ENCODE data around the gene PLPP4.
"Not testable (repeated sequence)": the region's sequence is repeated elsewhere in the genome, so short reads cannot be mapped to it uniquely, and the experiment has no call there.

The PLPP4 gene

DNA sequence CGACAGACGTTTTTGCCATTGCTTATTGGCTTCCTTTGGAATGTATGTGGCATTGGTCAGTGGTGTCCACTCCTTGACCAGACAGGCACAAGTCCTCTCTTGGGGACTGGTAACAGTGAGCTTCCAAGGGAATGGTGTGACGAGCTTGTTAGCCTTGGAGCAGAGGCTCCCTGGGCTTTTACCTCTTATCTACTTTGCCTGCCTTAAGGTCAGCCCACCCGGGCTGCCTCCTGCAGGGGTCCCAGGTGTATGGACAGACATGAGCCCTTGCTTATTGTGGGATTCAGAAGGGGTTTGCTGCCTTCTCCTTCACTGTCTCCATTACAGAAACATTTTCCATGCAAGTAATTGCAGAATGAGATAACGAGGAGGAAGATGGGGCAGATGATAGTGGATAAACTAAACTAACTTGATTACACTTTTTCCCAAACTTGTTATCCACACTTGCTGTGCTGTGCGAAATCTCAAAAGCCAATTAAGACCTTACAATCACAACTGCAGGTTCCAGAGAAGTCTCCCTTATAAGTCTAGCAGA is 29.7 kb downstream of the PLPP4 start:
- DNase-seq (ENCODE audit: low read depth in 2 of 2) = no peak

DNA sequence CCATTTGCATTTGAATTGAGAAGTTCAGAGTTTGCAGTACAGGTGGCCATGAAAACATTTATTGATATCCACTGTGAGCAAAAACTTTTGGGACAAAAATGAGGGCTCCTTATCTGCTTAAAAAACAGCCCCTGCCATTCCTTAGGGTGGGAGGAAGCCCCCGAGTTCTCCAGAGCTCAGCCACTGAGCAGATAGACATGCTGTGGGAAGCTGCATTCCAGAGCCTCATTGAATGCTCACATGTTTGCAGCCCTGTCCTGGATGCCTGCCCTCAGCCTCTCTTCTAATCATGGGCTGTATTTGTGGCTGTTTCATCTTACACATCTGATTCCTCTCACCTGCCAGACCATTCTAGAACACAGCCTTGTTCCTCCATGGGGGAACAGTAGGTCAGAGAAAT is 33.3 kb downstream of the PLPP4 start:
- DNase-seq (ENCODE audit: low read depth in 2 of 2) = no peak

DNA sequence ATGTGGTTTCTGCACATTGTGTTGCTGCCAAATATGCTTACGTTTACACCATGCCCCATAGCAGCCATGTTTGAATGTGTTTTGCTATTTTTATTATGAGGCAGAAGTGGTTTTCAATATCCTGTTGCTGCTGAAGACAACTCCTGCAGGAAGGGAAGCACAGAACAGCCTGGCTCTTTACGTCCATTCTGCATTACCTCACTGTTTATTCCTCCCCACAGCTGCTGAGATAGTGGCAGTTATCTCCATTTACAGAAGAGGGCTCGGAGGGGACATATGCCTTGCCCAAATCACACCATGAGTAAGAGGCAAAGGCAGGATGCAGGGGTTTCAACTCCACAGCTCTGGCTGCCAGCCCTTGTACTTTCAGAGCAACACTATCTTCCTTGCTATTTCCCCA is 35.3 kb downstream of the PLPP4 start:
- DNase-seq (ENCODE audit: low read depth in 2 of 2) = no peak

DNA sequence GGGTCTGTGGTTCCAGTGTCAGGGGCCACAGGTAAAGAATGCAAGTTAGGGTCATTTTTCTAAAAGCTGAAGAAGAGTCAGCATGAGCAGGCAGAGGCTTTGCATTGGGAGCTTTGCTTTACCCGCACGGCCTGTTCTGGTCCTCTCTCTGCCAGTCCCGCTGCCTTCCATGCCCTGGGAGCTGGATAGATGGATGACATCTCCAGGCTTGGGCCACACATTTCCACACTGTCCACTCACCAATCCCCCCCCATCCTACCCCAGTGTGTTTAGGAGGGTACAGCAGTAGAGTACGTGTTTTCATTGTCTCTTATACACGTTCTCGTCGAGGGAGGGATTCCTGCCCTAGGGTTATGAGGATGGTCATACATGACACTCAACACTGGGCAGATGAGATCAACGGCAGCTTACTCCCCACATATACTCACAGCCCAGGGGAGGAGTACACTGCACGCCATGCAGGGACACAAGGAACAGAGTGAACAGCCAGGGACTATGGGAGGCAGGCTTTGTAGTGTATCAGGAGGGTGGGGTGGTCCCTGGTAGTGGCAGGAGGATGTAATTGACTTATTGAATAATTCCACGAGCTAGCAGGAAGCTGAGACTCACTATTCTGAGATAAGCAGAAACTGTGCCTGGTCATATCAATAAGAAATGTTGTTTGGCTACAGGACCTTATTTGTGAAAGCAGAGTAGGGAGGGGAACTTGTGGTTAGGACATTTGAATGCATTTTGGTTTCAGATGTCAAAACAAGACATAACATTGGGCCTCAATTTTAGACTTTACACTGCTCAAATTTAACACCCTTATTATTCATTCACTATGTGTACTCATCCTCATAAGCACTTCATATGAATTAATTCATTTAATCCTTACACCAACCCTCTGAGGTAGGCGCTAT is 36.6 kb downstream of the PLPP4 start:
- DNase-seq (ENCODE audit: low read depth in 2 of 2) = no peak

DNA sequence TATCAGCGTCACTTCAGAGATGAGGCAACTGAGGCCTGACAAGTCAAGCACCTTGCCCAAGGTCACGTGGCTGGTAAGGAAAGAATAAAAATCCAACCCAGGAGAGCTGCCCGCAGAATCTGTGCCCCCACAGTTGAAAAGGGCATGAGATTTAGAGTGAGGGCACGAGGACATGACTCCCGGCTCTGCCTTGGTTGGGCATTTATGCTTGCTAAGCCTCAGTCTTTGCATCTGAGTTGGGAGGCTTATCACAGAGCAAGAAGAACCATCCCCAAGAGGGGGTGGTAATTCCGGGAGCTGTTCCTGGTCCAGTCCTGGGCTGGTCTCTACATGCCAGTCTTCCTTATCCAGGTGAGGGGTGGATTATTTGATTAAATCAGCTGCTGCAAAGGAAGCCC is 37.3 kb downstream of the PLPP4 start:
- no peak for DNase-seq (ENCODE audit: low read depth in 2 of 2)

DNA sequence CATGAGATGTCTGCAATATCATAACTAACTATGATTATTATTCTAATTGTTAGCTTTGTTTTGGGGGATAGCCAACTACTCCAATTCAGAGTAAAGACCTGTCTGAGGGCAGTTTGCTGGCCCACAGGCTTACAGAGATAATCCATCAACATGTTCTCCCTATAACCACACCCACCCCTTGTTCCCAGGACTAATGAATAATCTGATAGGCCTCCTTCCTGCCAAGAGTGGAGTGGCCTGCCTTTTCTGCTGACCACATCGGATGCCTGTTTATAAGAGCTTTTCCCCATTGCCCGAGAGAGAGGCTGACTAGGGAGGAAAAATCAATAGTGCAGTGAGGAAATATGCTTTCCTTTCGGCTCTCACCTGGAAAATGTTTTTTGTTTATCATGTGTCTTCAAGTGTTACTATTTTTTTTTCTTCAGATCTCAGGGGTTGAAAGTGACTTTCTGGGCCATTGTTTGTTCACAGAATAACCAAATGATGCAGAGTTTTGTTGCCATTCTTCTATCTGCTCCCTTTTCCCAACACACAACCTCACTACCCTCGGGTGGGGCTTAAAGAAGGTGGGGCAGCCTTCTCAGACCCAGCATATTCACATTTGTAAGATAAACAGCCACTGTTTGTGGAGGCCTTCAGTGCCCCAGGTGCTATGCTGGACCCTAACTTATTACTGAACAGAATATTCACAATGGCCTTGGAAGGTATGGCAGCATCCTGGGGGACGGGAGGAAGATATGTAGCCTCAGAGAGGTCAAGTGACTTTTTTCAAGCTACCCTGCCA is 38.4 kb downstream of the PLPP4 start:
- no peak for DNase-seq (ENCODE audit: low read depth in 2 of 2)

DNA sequence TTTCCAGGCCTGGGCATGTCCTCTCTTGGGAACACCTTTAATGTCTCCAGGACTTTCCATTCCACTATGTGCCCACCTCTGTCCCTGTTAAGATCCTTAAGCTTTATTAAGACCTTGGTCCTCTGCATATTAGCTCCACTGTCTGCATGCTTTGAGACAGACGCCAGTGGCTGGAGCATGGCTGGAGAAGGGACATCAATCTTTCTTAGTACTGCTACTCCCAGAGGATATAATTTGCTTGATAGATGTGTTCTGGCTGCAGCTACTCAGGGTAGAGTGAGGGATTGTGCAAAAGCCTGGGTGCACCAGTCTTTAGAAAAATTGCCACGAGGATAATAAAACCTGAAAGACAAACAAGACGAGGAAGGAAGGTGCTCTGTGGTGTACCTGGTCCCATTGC is 42.9 kb downstream of the PLPP4 start:
- DNase-seq (ENCODE audit: low read depth in 2 of 2) = no peak

DNA sequence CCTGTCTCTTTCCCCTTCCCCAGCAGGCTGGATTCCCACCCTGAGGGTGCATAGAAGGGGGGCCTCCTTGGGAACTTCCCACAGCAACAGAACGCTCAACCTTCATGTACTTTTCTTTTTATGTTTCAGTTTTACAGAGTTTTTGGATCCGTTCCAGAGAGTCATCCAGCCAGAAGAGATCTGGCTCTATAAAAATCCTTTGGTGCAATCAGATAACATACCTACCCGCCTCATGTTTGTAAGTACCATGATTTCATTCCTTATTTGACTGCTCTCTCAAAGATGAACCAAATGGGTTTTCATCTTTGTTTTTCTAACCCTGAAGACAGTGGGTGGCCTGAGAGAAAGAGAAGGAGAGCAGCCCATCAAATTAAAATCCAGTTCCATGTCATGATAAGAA is 46.7 kb downstream of the PLPP4 start:
- DNase-seq (ENCODE audit: low read depth in 2 of 2) = no peak

DNA sequence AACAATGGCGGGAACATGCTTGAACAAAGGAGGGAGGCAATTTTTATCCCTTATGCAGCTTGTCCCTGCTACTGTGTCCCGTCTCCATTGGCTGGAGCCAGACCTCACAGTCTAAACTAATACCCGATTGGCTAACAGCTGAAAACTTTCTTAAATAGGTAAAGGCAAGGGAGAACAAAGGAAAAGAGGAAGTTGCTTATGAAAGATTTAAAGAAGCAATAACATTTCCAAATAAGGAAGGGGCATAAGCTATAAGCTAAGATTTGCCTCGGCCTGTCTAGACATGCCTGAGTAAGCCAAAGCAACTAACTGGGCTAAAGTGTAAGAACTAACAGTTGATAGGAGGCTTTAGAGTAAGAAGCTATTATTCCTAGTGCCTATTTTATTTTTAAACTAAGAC is 47.2 kb downstream of the PLPP4 start:
- not testable (repeated sequence) for DNase-seq (ENCODE audit: low read depth in 2 of 2)

DNA sequence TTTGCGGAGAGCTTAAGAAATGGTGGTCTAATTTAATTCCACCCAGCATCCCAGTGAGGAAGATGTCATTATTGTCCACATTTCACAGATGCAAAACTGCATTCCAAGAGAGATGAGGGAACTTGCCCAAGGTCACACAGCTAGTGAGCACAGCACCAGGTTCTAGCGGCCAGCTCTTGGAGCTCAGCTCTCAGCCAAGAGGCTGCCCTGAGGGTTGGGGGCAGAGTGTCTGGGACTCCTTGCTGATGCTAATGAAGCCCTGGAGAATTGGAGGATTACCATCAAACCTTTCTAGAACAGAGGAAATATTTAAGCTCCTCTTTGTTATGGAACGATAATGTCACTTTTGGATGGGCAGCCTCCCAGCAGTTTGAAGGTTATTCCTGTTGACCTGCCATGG is 48.0 kb downstream of the PLPP4 start:
- no peak for DNase-seq (ENCODE audit: low read depth in 2 of 2)

DNA sequence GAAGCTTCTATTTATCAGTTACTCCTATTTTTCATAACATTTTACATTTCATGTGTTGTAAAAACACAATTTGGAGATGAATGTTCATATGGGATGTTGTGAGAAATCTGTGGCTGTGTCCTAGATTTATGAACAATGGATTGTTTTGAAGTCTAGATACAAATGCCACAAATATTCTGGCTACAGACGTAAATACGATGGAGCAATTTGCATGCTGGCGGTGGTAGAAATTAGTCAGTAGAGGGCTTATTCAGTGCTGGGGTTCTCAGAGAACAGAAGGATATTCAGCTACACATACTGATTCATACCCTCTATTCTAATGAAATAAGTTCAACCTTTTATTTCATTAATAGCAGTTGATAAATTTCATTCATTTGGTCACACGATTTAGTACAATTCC is 48.8 kb downstream of the PLPP4 start:
- DNase-seq (ENCODE audit: low read depth in 2 of 2) = no peak

DNA sequence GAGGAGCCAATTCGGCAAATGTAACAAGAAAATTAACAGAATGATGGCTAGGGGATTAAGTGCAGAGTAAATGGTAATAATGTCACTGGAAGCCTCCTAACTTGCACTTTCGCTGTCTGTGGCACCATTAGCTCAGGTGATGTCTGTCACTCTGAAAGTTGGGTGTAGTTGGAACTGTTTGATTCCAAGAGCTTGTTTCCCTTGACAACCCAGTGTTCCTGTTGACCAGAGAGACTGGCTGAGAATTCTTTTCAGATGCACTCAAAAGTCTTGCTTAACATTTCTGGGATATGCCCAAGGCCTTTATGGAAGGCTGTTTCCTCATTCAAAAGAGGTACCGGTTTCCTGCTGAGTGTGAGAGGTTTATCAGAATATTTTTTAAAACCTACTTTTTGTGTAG is 49.6 kb downstream of the PLPP4 start:
- DNase-seq (ENCODE audit: low read depth in 2 of 2) = no peak

DNA sequence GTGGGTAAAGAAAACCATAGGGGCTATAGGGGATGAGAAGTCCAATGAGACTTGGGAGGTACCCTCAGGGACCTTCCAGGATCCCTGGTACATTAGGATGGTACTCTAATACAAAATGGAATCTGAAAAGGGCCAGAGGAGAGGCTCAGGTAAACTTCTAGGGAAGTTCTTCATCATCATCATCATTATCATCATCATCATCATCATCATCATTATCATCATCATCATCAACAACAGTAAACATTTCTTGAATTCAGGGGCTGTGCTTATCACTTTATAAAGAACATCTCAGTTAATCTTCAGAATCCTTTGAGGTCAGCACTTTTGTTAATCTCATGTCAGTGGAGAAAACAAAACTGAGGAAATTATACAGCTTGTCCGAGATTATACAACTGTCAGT is 50.1 kb downstream of the PLPP4 start:
- no peak for DNase-seq (ENCODE audit: low read depth in 2 of 2)

DNA sequence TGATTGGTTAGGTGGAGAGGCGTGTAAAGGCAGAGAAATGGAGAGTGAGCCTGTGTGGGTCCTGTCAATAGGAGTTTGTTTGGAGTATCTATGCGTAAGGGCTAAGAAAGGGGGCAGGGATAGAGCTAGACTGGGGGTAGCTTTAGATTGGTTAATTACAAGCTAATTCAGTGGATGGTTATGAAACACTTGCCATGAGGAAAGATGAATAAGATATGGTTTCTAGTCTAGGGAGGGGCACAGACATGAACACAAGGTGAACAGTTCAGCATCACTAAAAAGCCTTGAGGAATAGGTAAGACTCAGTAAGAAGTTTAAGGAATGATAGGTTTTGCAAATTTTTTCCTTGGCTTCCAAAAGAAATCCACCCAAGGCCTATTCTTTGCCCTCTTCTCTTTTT is 50.6 kb downstream of the PLPP4 start:
- DNase-seq (ENCODE audit: low read depth in 2 of 2) = no peak

DNA sequence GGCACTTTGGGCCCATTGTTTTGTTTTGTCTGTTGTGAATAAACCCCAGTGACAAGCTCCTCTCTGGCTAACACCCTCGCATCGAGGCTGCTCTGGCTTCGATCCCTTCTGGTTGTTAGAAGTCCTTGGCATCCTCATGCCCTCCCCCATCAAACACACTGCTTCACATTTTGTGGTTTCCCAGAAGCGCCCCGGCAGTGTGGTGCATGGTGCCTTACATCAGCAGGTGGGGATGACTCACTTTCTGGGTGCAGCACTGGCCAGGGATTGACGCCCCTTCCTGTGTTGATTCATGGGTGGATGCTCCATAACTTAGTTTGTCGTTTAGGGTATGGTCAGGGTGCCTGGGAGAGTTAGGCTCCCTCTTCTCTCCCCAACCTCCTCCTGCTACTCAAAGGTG is 51.4 kb downstream of the PLPP4 start:
- no peak for DNase-seq (ENCODE audit: low read depth in 2 of 2)

DNA sequence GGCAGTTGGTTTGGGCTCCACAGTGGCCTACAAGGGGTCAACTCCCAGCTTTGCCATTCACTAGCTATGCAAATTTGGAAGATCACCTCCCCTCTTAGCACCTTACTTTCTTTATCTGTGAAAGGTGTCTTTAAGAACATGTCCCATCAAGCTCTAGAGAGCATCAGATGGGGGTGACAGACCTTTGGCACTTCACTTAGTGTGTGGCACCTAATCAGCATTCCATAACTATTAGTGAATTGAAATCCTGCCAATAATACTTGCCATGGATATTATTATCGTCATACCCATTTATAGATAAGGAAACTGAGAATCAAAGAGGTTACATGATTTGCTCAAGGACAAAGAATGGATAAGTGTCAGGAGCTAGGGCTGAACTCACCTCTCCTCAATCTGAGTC is 51.9 kb downstream of the PLPP4 start:
- DNase-seq (ENCODE audit: low read depth in 2 of 2) = no peak

DNA sequence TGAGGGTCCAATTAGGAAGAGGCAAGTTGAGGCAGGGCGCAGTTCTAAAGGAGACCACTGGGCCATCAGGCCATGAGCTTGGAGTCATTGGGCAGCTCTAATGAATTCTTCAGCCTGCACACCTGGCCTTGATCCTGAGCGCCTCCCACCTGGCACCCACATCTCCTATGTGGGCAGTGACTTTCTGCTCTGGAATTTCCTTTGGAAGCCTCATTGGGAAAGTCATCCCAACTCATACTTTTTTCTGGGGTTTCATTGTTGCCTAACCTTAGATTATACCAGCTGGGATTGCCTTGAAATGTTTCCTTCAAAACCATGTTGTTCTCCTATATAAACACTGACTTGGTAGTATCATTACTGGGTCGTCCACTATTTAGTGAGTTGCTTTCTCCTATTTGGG is 54.1 kb downstream of the PLPP4 start:
- no peak for DNase-seq (ENCODE audit: low read depth in 2 of 2)

DNA sequence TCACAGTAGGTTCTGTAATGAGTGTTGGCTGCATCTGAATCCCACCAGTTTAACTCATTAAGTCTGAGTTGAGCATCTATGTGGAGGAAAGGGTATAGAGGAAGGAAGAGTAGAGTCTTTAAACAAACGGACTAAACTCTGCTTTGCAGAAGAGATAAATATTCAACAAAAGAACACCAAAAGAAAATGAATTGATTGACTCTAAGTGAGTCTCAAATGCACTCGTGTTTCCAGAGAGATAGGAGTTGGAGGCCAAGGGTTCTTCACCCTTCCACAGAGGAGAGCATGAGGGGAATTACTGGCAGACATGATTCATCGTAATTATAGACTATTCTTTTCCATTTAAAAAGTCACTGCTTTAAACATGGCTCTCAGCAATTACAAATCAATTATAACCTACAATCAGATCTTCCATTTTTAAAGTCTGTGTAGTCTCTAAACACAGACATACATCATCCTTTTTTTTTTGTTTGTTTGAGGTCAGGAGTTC is 56.3 kb downstream of the PLPP4 start:
- DNase-seq (ENCODE audit: low read depth in 2 of 2) = no peak

DNA sequence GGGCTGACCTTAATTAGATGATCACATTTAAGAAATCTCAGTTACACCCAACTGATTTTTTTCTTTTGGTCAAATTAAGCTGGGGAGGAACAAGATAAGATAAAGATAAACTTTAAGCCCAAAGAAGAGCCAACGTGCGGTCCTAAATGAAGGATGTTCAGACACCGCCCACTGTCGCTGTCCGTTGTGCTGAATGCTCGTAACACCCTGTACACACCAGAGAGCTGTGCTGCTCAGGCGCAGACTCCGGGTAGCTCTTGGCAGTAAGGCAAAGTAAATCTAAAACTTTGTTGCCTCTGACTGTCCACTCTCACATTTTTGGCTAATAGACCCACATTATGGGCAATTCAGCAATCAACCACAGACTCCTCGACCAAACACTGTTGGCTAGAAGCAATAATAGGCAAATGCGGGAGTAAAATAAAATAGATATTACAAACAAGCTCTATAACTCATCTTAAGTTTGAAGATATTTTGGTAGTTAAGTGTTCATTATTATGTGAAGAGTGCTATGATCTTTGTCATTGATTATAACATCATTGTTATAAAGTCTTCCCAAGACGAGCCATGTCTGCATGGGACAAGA is 57.1 kb downstream of the PLPP4 start:
- no peak for DNase-seq (ENCODE audit: low read depth in 2 of 2)

DNA sequence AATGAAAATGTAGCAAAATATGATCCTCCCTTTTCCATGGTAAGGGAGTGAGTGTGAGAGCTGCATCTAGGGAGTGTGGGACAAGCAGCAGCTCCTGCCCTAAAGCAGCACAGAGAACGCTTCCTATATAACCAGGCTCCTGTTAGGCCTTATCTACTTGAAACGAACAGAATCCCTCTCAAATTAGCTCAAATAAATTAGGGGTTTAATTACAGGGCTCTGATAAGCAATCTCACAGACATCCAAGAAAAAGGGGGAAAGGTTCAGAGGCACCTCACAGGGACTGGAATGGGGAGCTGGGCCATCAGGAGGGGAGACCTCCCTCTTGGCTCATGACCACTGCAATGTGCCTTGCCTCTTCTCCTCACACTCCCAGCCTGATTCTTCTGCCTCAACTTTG is 57.9 kb downstream of the PLPP4 start:
- DNase-seq (ENCODE audit: low read depth in 2 of 2) = no peak

DNA sequence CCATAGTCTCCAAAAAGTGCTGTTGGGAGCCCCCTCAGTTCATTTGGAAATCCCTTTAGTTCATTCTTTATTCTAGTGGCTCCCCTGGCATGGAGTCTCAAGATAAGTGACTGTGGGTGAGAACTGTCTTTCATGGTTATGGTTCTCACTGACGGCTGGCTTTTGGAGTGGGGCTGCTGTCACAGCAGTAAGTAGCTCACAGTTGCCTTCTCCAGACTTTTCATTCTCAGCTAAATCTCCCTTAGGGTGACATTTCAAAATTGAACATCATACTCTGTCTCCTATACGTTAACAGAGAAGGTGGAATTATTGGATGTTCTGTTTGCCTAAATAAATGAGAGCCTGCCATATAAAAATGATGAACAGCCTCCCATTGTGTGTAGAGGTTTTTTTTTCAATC is 58.7 kb downstream of the PLPP4 start:
- DNase-seq (ENCODE audit: low read depth in 2 of 2) = no peak

DNA sequence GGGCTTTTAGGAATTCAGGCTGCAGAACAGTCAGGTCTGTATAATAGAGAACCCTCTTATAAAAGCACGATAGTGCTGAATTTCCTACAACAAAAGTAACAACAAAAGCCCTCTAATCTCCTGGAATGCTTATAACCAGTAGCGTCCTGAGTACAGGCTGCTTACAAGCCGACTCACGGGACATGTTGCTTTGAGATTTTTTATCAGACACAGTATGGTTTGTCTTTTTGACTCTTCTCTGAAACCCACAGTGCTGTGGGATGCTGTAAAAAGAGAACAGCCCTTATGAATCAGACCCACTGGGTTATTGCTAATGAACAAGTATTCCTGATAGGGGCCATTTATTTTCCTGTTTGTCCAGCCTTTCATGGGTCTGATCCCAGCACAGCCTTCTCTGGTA is 59.4 kb downstream of the PLPP4 start:
- no peak for DNase-seq (ENCODE audit: low read depth in 2 of 2)
